ENCODE results near the gene SEMA4A.

Gene SEMA4A

DNA sequence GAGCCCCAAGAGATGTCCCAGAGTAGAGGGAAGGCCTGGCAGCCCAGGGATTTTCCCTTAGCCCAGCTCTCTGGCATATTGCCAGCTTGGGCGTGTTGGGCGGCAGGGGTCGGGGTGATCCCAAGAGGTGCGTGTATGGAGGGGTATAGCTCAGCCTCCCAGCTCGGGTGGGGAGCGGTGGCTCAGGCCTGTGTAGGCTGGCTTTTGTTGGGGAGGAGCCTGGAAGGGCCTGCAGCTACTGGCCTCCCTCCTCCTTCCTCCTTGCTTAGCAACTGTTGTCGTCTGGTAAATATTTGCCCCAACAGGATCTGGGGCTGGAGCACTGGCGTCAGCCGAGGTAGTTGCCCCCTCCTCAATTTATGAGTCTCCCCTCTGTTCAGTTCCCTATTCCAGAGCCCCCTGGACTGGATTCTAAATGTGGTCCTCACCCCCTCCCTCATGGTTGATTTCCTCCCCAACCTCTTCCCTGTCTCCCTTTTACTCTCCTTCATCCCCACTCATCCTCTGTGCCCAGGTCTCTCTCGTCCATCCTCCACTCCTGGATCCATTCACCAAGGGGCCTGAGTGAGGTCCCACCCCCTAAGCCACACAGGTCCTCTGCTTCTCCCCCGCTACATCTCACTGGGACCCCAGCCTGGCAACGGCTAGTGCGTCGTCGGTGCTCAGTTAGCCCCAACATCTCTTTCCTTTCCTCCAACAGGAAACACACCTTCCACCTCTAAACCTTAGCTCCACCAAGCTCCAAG is 49.1 kb upstream of the SEMA4A start (continued):
- TF ChIP-seq, protein P1, sequence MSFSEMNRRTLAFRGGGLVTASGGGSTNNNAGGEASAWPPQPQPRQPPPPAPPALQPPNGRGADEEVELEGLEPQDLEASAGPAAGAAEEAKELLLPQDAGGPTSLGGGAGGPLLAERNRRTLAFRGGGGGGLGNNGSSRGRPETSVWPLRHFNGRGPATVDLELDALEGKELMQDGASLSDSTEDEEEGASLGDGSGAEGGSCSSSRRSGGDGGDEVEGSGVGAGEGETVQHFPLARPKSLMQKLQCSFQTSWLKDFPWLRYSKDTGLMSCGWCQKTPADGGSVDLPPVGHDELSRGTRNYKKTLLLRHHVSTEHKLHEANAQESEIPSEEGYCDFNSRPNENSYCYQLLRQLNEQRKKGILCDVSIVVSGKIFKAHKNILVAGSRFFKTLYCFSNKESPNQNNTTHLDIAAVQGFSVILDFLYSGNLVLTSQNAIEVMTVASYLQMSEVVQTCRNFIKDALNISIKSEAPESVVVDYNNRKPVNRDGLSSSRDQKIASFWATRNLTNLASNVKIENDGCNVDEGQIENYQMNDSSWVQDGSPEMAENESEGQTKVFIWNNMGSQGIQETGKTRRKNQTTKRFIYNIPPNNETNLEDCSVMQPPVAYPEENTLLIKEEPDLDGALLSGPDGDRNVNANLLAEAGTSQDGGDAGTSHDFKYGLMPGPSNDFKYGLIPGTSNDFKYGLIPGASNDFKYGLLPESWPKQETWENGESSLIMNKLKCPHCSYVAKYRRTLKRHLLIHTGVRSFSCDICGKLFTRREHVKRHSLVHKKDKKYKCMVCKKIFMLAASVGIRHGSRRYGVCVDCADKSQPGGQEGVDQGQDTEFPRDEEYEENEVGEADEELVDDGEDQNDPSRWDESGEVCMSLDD (tag by site-specific recombination; IDR thresholded peaks at IDR 0.05): no peak
- peak; percentile 25 for TF ChIP-seq ZFHX2 (tag by site-specific recombination; conservative IDR thresholded peaks at IDR 0.05)

DNA sequence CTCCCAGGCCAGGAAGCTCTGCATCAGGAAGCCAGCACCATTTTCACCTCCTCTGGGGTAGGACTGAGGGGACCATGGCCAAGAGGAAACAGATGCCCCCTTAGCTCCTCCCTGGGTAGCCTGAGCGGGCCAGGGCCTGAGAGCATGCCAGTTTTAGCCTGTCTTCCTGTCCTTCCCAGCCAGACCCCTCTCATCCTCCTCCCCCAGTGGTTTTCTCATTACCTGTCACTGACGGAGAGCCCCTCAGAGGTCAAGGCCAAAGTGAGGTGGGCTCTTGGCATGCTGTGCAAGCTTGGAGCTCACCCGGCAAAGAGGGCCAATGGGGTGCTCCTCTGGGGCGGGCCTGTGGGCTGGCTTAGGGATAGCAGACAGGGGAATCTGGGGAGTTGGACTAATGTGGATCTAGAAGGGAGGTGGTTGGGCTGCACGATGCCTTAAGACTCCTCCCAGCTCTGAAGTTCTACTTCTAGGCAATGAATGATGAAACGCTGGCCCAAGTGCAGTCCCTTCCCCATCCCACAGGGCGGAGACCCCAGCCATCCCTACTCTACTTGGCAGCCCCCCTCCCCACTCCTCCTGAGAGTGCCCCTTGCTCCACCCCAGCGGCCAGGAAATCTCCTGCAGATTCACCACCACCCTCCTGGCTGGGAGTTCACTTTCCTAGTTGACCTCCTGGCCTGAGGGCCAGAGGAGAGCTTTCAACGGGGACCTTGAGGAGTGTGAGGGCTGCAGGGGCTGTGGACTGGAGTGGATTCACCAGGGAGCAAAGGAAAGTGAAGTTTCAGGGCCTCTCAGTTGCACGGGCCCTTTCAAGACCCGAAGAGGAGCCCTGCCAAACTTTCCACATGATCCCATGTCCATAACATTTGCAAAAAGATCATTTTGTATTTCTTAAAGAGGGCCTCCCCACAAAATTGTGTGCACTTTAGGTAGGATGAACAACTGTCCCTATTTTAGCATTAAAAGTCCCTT is 48.2 kb upstream of the SEMA4A start:
- peak overlapping the region; percentile 55; the same call in 1 of the 2 replicates for H3K27ac ChIP-seq (ENCODE audit: extremely low read depth, low read depth, low read length)
- TF ChIP-seq ZSCAN23 (tag by site-specific recombination; IDR thresholded peaks at IDR 0.05): no peak
- TF ChIP-seq ZNF621 (tag by site-specific recombination; IDR thresholded peaks at IDR 0.05): no peak
- TF ChIP-seq ZNF626 (tag by site-specific recombination; IDR thresholded peaks at IDR 0.05): no peak
- no peak for TF ChIP-seq ZNF239 (tag by site-specific recombination; IDR thresholded peaks at IDR 0.05)
- TF ChIP-seq, protein P2, sequence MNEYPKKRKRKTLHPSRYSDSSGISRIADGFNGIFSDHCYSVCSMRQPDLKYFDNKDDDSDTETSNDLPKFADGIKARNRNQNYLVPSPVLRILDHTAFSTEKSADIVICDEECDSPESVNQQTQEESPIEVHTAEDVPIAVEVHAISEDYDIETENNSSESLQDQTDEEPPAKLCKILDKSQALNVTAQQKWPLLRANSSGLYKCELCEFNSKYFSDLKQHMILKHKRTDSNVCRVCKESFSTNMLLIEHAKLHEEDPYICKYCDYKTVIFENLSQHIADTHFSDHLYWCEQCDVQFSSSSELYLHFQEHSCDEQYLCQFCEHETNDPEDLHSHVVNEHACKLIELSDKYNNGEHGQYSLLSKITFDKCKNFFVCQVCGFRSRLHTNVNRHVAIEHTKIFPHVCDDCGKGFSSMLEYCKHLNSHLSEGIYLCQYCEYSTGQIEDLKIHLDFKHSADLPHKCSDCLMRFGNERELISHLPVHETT (tag by site-specific recombination; IDR thresholded peaks at IDR 0.05): no peak
- no peak for TF ChIP-seq ZFP37 (tag by site-specific recombination; IDR thresholded peaks at IDR 0.05)
- no peak for TF ChIP-seq MYNN (tag by site-specific recombination; IDR thresholded peaks at IDR 0.05; ENCODE audit: borderline replicate concordance)
- TF ChIP-seq, protein P3, sequence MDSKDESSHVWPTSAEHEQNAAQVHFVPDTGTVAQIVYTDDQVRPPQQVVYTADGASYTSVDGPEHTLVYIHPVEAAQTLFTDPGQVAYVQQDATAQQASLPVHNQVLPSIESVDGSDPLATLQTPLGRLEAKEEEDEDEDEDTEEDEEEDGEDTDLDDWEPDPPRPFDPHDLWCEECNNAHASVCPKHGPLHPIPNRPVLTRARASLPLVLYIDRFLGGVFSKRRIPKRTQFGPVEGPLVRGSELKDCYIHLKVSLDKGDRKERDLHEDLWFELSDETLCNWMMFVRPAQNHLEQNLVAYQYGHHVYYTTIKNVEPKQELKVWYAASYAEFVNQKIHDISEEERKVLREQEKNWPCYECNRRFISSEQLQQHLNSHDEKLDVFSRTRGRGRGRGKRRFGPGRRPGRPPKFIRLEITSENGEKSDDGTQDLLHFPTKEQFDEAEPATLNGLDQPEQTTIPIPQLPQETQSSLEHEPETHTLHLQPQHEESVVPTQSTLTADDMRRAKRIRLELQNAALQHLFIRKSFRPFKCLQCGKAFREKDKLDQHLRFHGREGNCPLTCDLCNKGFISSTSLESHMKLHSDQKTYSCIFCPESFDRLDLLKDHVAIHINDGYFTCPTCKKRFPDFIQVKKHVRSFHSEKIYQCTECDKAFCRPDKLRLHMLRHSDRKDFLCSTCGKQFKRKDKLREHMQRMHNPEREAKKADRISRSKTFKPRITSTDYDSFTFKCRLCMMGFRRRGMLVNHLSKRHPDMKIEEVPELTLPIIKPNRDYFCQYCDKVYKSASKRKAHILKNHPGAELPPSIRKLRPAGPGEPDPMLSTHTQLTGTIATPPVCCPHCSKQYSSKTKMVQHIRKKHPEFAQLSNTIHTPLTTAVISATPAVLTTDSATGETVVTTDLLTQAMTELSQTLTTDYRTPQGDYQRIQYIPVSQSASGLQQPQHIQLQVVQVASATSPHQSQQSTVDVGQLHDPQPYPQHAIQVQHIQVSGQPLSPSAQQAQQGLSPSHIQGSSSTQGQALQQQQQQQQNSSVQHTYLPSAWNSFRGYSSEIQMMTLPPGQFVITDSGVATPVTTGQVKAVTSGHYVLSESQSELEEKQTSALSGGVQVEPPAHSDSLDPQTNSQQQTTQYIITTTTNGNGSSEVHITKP (tag by site-specific recombination; IDR thresholded peaks at IDR 0.05): peak; percentile 84
- no peak for TF ChIP-seq ZSCAN30 (tag by site-specific recombination; IDR thresholded peaks at IDR 0.05)
- no peak for TF ChIP-seq ZIC2 (tag by site-specific recombination; IDR thresholded peaks at IDR 0.05)
- no peak for TF ChIP-seq OSR2 (tag by site-specific recombination; IDR thresholded peaks at IDR 0.05)
- no peak for TF ChIP-seq ZBTB1 (tag by site-specific recombination; IDR thresholded peaks at IDR 0.05)
- TF ChIP-seq SP2 (tag by site-specific recombination; IDR thresholded peaks at IDR 0.05): peak; percentile 37
- TF ChIP-seq, protein P4, sequence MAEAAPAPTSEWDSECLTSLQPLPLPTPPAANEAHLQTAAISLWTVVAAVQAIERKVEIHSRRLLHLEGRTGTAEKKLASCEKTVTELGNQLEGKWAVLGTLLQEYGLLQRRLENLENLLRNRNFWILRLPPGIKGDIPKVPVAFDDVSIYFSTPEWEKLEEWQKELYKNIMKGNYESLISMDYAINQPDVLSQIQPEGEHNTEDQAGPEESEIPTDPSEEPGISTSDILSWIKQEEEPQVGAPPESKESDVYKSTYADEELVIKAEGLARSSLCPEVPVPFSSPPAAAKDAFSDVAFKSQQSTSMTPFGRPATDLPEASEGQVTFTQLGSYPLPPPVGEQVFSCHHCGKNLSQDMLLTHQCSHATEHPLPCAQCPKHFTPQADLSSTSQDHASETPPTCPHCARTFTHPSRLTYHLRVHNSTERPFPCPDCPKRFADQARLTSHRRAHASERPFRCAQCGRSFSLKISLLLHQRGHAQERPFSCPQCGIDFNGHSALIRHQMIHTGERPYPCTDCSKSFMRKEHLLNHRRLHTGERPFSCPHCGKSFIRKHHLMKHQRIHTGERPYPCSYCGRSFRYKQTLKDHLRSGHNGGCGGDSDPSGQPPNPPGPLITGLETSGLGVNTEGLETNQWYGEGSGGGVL (tag by site-specific recombination; IDR thresholded peaks at IDR 0.05): no peak
- TF ChIP-seq ZNF660 (tag by site-specific recombination; IDR thresholded peaks at IDR 0.05): no peak
- TF ChIP-seq SP3 (tag by site-specific recombination; IDR thresholded peaks at IDR 0.05): no peak
- no peak for TF ChIP-seq ZNF521 (tag by site-specific recombination; IDR thresholded peaks at IDR 0.05)
- no peak for TF ChIP-seq ZNF777 (tag by site-specific recombination; IDR thresholded peaks at IDR 0.05; ENCODE audit: borderline replicate concordance)
- TF ChIP-seq ZFP41 (tag by site-specific recombination; IDR thresholded peaks at IDR 0.05; ENCODE audit: borderline replicate concordance): no peak
- TF ChIP-seq ZNF221 (tag by site-specific recombination; IDR thresholded peaks at IDR 0.05; ENCODE audit: borderline replicate concordance): no peak
- TF ChIP-seq ZNF155 (tag by site-specific recombination; IDR thresholded peaks at IDR 0.05): no peak

More for the DNA sequence above, 48.2 kb upstream of the SEMA4A start:
- Histone ChIP-seq H3K9me3 (ENCODE audit: control insufficient read depth, insufficient read depth, low read depth, low read length) (no peaks in the 10 kb centered on the region), H3K36me3 (ENCODE audit: control insufficient read depth in 2 of 2, insufficient read depth in 1 of 2, low read length in 2 of 2) (no peaks in the 10 kb centered on the region), H3K4me3 (ENCODE audit: low read depth, low read length) (no peak overlapping the region), H3K4me1 (ENCODE audit: control insufficient read depth, insufficient read depth, low read length) (peaks cover 12% of the 10 kb centered on the region)
- POLR2A ChIA-PET: interaction anchor here (0.6 to 10.1 kb wide), 3 partner anchors 9 to 398 kb away, joined by 3 to 63 read pairs (median 6); partner anchors contain the start of gene LMNA
- CTCF ChIA-PET: interaction anchor here (0.6 to 22.5 kb wide), 5 partner anchors 8 to 439 kb away, joined by 3 to 1029 read pairs (median 6); partner anchors contain the start of gene LMNA

All from HEK293 (cell line).